Nephron (organoid): Measurements from ENCODE around the gene CNKSR3.

Experiments
- H3K27ac Mint-ChIP-seq, 3 experiments: 2 replicates each; pipeline ENCODE4 v1.8.0; 2020; ENCODE audit warnings: mixed read lengths in 3 of 3, mild to moderate bottlenecking in 2 of 3, moderate library complexity in 1 of 3
- H3K27me3 Mint-ChIP-seq: 2 replicates; pipeline ENCODE4 v1.8.0; 2021; ENCODE audit warnings: low read depth, mild to moderate bottlenecking, moderate library complexity, mixed read lengths
- H3K36me3 Mint-ChIP-seq: 2 replicates; pipeline ENCODE4 v1.8.0; 2020; ENCODE audit warnings: low read depth, mixed read lengths
- H3K4me1 Mint-ChIP-seq: 2 replicates; pipeline ENCODE4 v1.8.0; 2020; ENCODE audit warnings: mixed read lengths
- H3K4me3 Mint-ChIP-seq, 3 experiments: 2 replicates each; pipeline ENCODE4 v1.8.0; 2020; ENCODE audit warnings: mild to moderate bottlenecking in 3 of 3, mixed read lengths in 3 of 3, moderate library complexity in 2 of 3
- H3K9me3 Mint-ChIP-seq: 2 replicates; pipeline ENCODE4 v1.8.0; 2020; ENCODE audit warnings: mixed read lengths
- CTCF ChIP-seq, 3 experiments: fragments of 200-600 bp; sonication (generic); IDR thresholded peaks; one replicate each; pipeline ENCODE4 v1.5.0; 2021; ENCODE audit warnings: antibody characterized with exemption in 3 of 3; ENCODE audit not compliant: unreplicated experiment in 3 of 3

The CNKSR3 gene

DNA sequence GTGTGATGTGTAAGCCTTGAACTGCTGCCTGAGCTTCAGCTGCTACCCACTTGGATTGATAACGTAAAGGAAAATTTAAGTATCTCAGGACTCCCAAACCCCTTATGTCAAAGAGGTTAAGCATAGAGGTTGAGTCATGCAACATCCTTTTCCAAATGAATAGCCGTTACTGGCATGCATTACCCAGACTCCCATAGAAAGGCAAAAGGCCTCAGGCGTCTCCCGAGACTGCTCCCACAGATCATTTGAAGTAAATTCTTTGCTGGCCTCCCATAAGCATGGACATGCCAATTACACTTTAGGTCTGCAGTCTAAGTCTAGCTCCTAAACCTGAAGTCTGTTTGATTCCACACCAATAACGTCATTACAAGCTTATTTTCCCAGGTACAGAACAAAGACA lies 168.6 kb downstream of the CNKSR3 start:
- Mint-ChIP-seq H3K27ac (peak overlapping the region in 2 of 3 experiments; percentile 2 to 74), H3K4me3 (no peak overlapping the region), H3K27me3 (no peaks in the 10 kb centered on the region), H3K9me3 (no peaks in the 10 kb centered on the region), H3K4me1 (peaks cover 27% of the 10 kb centered on the region), H3K36me3 (no peaks in the 10 kb centered on the region)
- TF ChIP-seq CTCF (IDR thresholded peaks at IDR 0.05; ENCODE audit: unreplicated experiment in 3 of 3): no peak

DNA sequence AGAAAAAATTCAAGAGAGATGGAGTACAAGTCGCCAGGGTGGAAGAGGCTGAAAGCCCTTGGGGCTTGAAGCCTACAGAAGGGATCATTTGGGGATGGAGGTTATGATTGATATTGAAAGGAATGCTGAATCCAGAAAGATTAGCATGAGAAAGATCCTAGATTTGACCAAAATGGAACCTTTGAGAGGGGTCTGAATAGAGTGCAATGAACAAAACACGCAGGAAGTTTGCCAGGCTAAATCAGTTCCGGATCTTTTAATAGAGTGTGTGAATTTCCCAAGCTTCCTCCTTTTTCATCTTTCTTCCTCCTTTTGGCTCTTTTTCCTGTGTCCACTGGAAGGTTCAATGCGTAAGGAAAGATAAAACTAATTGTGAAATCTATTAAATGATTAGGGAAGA lies 169.1 kb downstream of the CNKSR3 start:
- H3K27ac Mint-ChIP-seq: peak overlapping the region in 2 of 3 experiments; percentile 64 to 74
- H3K4me3 Mint-ChIP-seq: no peak overlapping the region
- no peak for TF ChIP-seq CTCF (IDR thresholded peaks at IDR 0.05; ENCODE audit: unreplicated experiment in 3 of 3)
- peaks cover 27% of the 10 kb centered on the region for H3K4me1 Mint-ChIP-seq
- H3K27me3 Mint-ChIP-seq: no peaks in the 10 kb centered on the region
- no peaks in the 10 kb centered on the region for H3K9me3 Mint-ChIP-seq
- H3K36me3 Mint-ChIP-seq: no peaks in the 10 kb centered on the region
